HCT116 (cell line): ENCODE data around the gene DDB1. TPM values are rescaled to one million over a fixed set of nuclear protein-coding genes. Genes with fewer than 3 reads are reported as not detected.

ENCODE experiments used
- ATAC-seq: fragments of 200-7000 bp; cut with Tn5 transposase; 2 replicates; pipeline ENCODE4 v1.9.1; 2020; ENCODE audit warnings: mild to moderate bottlenecking, moderate library complexity
- BruUV-seq: library from RNA; stranded (reverse); fragments of 400-500 nt; replicated peaks from 2 replicates; lab custom pipeline; 2021; lab: Mats Ljungman, UMichigan
- CTCF ChIA-PET: fragments of 300-600 bp; sonication (Branson Sonifier 250); formaldehyde crosslinking; loops from one replicate; lab custom pipeline; 2021; ENCODE audit warnings: antibody characterized with exemption; lab: Charles Lee
- POLR2A ChIA-PET: fragments of 300-600, 350-600 bp; sonication (Branson Sonifier 250); formaldehyde crosslinking; loops from one replicate; lab custom pipeline; 2021; ENCODE audit warnings: antibody characterized with exemption; lab: Charles Lee
- RAD21 ChIA-PET, 2 experiments: fragments of 300-600 bp; sonication (Branson Sonifier 250); formaldehyde crosslinking; loops; one replicate each; lab custom pipeline; 2023; ENCODE audit warnings: low total read pairs in 2 of 2; ENCODE audit not compliant: uncharacterized antibody in 2 of 2, unreplicated experiment in 2 of 2, low non-redundant PET in 1 of 2; lab: Charles Lee
- DNase-seq: peaks from one replicate; pipeline ENCODE4 v3.0.0-alpha.2; 2010; ENCODE audit warnings: low read depth, low spot score
- H2AFZ ChIP-seq: fragments of 200-600 bp; shearing (Covaris generic), sonication (generic); 2 replicates; pipeline ENCODE4 v1.6.1; 2017; ENCODE audit warnings: low read depth, mixed run types, mixed read lengths, antibody characterized with exemption, low read length; ENCODE audit not compliant: poor library complexity, severe bottlenecking
- H3K27ac ChIP-seq: 2 replicates; pipeline ENCODE4 v1.5.1; 2012; ENCODE audit warnings: low read depth, low read length
- H3K27me3 ChIP-seq: fragments of 200-600 bp; sonication (generic); 2 replicates; pipeline ENCODE4 v1.6.1; 2016; ENCODE audit warnings: mixed run types, low read length, mixed read lengths; ENCODE audit not compliant: insufficient read depth
- H3K36me3 ChIP-seq, 2 experiments: fragments of 200-500 bp in 1 of 2; fragments of 200-600 bp in 1 of 2; sonication (Bioruptor generic) in 1 of 2; sonication (generic) in 1 of 2; 2 replicates each; pipeline versions ENCODE4 v1.5.1 to v1.6.1; 2014 to 2016; ENCODE audit warnings: low read length in 2 of 2, inconsistent platforms in 1 of 2, mixed read lengths in 1 of 2, mixed run types in 1 of 2; ENCODE audit not compliant: insufficient read depth in 2 of 2, control insufficient read depth in 1 of 2
- H3K4me1 ChIP-seq, 2 experiments: fragments of 200-600 bp in 1 of 2; sonication (generic) in 1 of 2; 2 replicates each; pipeline versions ENCODE4 v1.5.1 to v1.6.1; 2012 to 2017; ENCODE audit warnings: low read length in 2 of 2, inconsistent platforms in 1 of 2, mild to moderate bottlenecking in 1 of 2, mixed read lengths in 1 of 2, mixed run types in 1 of 2, moderate library complexity in 1 of 2; ENCODE audit not compliant: insufficient read depth in 2 of 2, control insufficient read depth in 1 of 2
- H3K4me2 ChIP-seq: fragments of 200-600 bp; sonication (generic); 2 replicates; pipeline ENCODE4 v1.6.1; 2017; ENCODE audit warnings: mixed run types, low read length, mixed read lengths
- H3K4me3 ChIP-seq, 2 experiments: fragments of 200-600 bp in 1 of 2; sonication (generic) in 1 of 2; replicated peaks in 1 of 2; 2 replicates each; pipeline ENCODE4 v1.5.1; 2011 to 2016; ENCODE audit warnings: low read length in 2 of 2, control low read depth in 1 of 2, low read depth in 1 of 2, mild to moderate bottlenecking in 1 of 2, mixed read lengths in 1 of 2, mixed run types in 1 of 2
- H3K79me2 ChIP-seq: fragments of 200-600 bp; sonication (generic); 2 replicates; pipeline ENCODE4 v1.6.1; 2017; ENCODE audit warnings: mild to moderate bottlenecking, mixed run types, low read length, moderate library complexity, mixed read lengths; ENCODE audit not compliant: insufficient read depth
- H3K9ac ChIP-seq: fragments of 200-600 bp; sonication (generic); 2 replicates; pipeline ENCODE4 v1.6.1; 2016; ENCODE audit warnings: low read length, mixed read lengths
- H3K9me2 ChIP-seq: fragments of 200-600 bp; sonication (generic), shearing (Covaris generic); 2 replicates; pipeline ENCODE4 v1.6.1; 2017; ENCODE audit warnings: mixed run types, mild to moderate bottlenecking, moderate library complexity; ENCODE audit not compliant: insufficient read depth
- H3K9me3 ChIP-seq, 2 experiments: fragments of 200-500 bp in 1 of 2; fragments of 200-600 bp in 1 of 2; sonication (Bioruptor generic) in 1 of 2; sonication (generic) in 1 of 2; 2 replicates each; pipeline ENCODE4 v1.6.1; 2014 to 2017; ENCODE audit warnings: low read length in 2 of 2, mixed read lengths in 2 of 2, inconsistent platforms in 1 of 2, low read depth in 1 of 2, mild to moderate bottlenecking in 1 of 2, mixed run types in 1 of 2, moderate library complexity in 1 of 2; ENCODE audit not compliant: control insufficient read depth in 1 of 2, insufficient read depth in 1 of 2
- H4K20me1 ChIP-seq: fragments of 200-600 bp; sonication (generic), shearing (Covaris generic); 2 replicates; pipeline ENCODE4 v1.6.1; 2017; ENCODE audit warnings: mixed run types, mild to moderate bottlenecking, moderate library complexity; ENCODE audit not compliant: insufficient read depth
- CBX3 ChIP-seq: IDR thresholded peaks from 2 replicates; pipeline ENCODE4 v1.6.1; 2012; ENCODE audit warnings: low read depth
- EGR1 ChIP-seq: IDR thresholded peaks from 2 replicates; pipeline ENCODE4 v1.6.1; 2012; ENCODE audit warnings: low read depth
- ELF1 ChIP-seq: IDR thresholded peaks from 2 replicates; pipeline ENCODE4 v1.6.1; 2012; ENCODE audit warnings: low read depth, borderline replicate concordance
- EZH2 ChIP-seq: fragments of 200-600 bp; sonication (generic); IDR thresholded peaks from 2 replicates; pipeline ENCODE4 v1.6.1; 2017; ENCODE audit warnings: antibody characterized with exemption, mixed run types
- EZH2phosphoT487 ChIP-seq: fragments of 200-600 bp; IDR thresholded peaks from 2 replicates; pipeline ENCODE4 v1.6.1; 2018; ENCODE audit warnings: antibody characterized with exemption, borderline replicate concordance
- FOSL1 ChIP-seq: IDR thresholded peaks from 2 replicates; pipeline ENCODE4 v1.6.1; 2012; ENCODE audit warnings: low read depth
- JUND ChIP-seq: IDR thresholded peaks from 2 replicates; pipeline ENCODE4 v1.6.1; 2012
- POLR2A ChIP-seq: IDR thresholded peaks from 2 replicates; pipeline ENCODE4 v1.7.0; 2011; ENCODE audit warnings: borderline replicate concordance; ENCODE audit not compliant: insufficient read depth, insufficient read length; ENCODE audit errors: extremely low read depth
- POLR2AphosphoS5 ChIP-seq: IDR thresholded peaks from 2 replicates; pipeline ENCODE4 v1.6.1; 2011; ENCODE audit warnings: mild to moderate bottlenecking, low read depth, low read length, moderate library complexity
- RAD21 ChIP-seq: IDR thresholded peaks from 2 replicates; pipeline ENCODE4 v1.6.1; 2012; ENCODE audit warnings: low read depth, mild to moderate bottlenecking
- SP1 ChIP-seq: IDR thresholded peaks from 2 replicates; pipeline ENCODE4 v1.6.1; 2012; ENCODE audit warnings: low read depth
- YY1 ChIP-seq: IDR thresholded peaks from 2 replicates; pipeline ENCODE4 v1.6.1; 2011; ENCODE audit warnings: low read length, low read depth, moderate library complexity, mild to moderate bottlenecking; ENCODE audit not compliant: insufficient replicate concordance; ENCODE audit errors: extremely low read depth
- ZFX ChIP-seq: fragments of 450-650 bp; IDR thresholded peaks from 2 replicates; pipeline ENCODE4 v1.6.1; 2017
- ZNF274 ChIP-seq: fragments of 200-500 bp; sonication (Bioruptor generic); IDR thresholded peaks from 2 replicates; pipeline ENCODE4 v1.6.1; 2014; ENCODE audit warnings: mild to moderate bottlenecking, low read depth, low read length, inconsistent platforms
- intact Hi-C: fragments of 100-400 bp; cut with micrococcal nuclease; formaldehyde crosslinking; loops from 2 replicates; pipeline ENCODE4 v1.10.0; 2022
- total RNA-seq: library from RNA; stranded (reverse); gene quantifications from one replicate; pipeline ENCODE4 v1.2.1, GENCODE V29; 2021; ENCODE audit not compliant: unreplicated experiment
- TF ChIP-seq, protein P1 (sequence below), 3 experiments: fragments of 200-600 bp in 1 of 3; sonication (generic) in 1 of 3; IDR thresholded peaks in 2 of 3; conservative IDR thresholded peaks in 1 of 3; 2 replicates each; pipeline ENCODE4 v1.5.1; 2012 to 2017; ENCODE audit warnings: low read depth in 2 of 3, low read length in 2 of 3, antibody characterized with exemption in 1 of 3, borderline replicate concordance in 1 of 3, control low read depth in 1 of 3, mild to moderate bottlenecking in 1 of 3, mixed read lengths in 1 of 3, mixed run types in 1 of 3, moderate library complexity in 1 of 3; ENCODE audit not compliant: insufficient read depth in 1 of 3
- TF ChIP-seq, protein P2 (sequence below): IDR thresholded peaks from 2 replicates; pipeline ENCODE4 v1.6.1; 2012

Gene DDB1
- total RNA-seq, 1 experiment from 2014 or later: 269 TPM

DNA sequence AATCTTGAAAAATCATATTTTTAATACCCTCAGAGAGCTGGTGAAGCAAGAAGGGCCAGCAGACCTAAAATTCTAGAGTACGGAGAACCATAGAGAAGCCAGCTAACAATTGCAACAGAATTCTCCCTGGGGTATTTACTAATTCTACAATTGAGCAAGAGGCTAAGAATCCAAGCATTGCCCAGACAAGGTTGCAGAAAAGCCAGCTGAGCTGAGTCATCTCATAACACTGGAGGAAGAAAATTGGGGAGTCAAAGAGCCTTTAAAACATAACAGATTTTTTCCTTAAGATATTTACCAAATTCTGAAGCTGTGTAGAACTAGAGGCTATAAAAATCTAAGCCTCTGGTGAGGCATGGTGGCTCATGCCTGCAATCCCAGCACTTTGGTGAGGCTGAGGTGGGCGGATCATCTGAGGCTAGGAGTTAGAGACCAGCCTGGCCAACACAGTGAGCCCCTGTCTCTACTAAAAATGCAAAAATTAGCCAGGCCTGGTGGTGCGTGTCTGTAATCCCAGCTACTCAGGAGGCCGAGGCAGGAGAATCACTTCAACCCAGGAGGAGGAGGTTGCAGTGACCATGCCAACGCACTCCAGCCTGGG is 45.9 kb upstream of the DDB1 start:
- intact Hi-C loops: no loop called here

DNA sequence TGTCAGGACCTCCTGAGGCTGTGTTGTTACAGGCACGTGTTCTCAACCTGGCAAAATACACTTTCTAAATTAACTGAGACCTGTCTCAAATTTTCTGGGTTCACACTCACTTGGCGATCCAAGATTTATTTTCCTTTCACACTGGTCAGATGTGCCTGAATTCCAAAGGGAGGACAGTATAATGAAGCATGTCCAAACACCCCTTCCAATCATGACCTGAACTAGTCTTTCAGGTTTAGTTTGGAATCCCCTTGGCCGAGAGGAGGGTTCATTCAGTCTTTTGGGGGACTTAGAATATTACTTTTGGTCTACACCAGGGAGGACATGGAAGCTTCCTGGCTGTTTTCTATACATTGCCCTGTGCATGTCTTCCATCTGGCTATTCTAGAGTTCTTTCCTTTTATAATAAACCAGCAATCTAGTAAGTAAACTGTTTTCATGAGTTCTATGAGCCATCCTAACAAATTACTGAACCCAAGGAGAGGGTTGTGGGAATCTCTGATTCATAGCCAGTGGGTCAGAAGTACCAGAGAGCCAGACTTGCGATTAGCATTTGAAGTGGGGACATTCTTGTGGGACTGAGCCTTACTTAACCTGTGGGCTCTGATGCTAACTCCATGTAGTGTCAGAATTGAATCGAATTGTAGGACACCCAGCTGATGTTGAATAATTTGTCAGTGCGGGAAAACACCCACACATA is 44.7 kb upstream of the DDB1 start:
- Histone ChIP-seq H3K27ac (no peak overlapping the region), H3K9me2 (no peaks in the 10 kb centered on the region), H3K9ac (no peak overlapping the region), H3K4me1 (no peaks in the 10 kb centered on the region), H4K20me1 (no peaks in the 10 kb centered on the region), H3K4me2 (no peak overlapping the region), H3K4me3 (no peak overlapping the region), H3K27me3 (no peaks in the 10 kb centered on the region), H3K79me2 (no peaks in the 10 kb centered on the region), H3K36me3 (no peaks in the 10 kb centered on the region), H2AFZ (no peak overlapping the region), H3K9me3 (no peaks in the 10 kb centered on the region)
- POLR2A ChIA-PET: no interaction called here
- no TSS peak for BruUV-seq
- intact Hi-C loops: no loop called here
- RAD21 ChIA-PET: no interaction called here
- CTCF ChIA-PET: no interaction called here
- no peak for ATAC-seq
- DNase-seq: no peak
- TF ChIP-seq, protein P1, sequence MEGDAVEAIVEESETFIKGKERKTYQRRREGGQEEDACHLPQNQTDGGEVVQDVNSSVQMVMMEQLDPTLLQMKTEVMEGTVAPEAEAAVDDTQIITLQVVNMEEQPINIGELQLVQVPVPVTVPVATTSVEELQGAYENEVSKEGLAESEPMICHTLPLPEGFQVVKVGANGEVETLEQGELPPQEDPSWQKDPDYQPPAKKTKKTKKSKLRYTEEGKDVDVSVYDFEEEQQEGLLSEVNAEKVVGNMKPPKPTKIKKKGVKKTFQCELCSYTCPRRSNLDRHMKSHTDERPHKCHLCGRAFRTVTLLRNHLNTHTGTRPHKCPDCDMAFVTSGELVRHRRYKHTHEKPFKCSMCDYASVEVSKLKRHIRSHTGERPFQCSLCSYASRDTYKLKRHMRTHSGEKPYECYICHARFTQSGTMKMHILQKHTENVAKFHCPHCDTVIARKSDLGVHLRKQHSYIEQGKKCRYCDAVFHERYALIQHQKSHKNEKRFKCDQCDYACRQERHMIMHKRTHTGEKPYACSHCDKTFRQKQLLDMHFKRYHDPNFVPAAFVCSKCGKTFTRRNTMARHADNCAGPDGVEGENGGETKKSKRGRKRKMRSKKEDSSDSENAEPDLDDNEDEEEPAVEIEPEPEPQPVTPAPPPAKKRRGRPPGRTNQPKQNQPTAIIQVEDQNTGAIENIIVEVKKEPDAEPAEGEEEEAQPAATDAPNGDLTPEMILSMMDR (IDR thresholded peaks at IDR 0.05 in 2 of 3, conservative IDR thresholded peaks at IDR 0.05 in 1 of 3; ENCODE audit: borderline replicate concordance in 1 of 3, insufficient read depth in 1 of 3, low read depth in 2 of 3, low read length in 2 of 3): no peak
- no peak for TF ChIP-seq JUND
- TF ChIP-seq, protein P2, sequence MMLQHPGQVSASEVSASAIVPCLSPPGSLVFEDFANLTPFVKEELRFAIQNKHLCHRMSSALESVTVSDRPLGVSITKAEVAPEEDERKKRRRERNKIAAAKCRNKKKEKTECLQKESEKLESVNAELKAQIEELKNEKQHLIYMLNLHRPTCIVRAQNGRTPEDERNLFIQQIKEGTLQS: no peak
- TF ChIP-seq EZH2: no peak
- TF ChIP-seq CBX3: no peak
- no peak for TF ChIP-seq POLR2AphosphoS5
- no peak for TF ChIP-seq POLR2A
- TF ChIP-seq ZFX: no peak
- TF ChIP-seq FOSL1: no peak
- TF ChIP-seq ELF1: no peak
- no peak for TF ChIP-seq SP1
- TF ChIP-seq RAD21: no peak
- no peak for TF ChIP-seq EZH2phosphoT487
- TF ChIP-seq ZNF274: no peak
- no peak for TF ChIP-seq EGR1

More for the DNA sequence above, 45.9 kb upstream of the DDB1 start:
- H4K20me1 ChIP-seq: no peaks in the 10 kb centered on the region
- ChIA-PET CTCF (interaction anchor here (1.1 kb wide), 1 partner anchor 43 kb away, joined by 4 read pairs; no protein-coding TSS in a partner anchor), POLR2A (interaction anchor here (1.1 kb wide), 1 partner anchor 16 kb away, joined by 3 read pairs; the partner anchor contains the start of gene TMEM138), RAD21 (no interaction called here)
- H3K4me1 ChIP-seq: no peaks in the 10 kb centered on the region
- no peak overlapping the region for H3K4me2 ChIP-seq
- H3K27me3 ChIP-seq: no peaks in the 10 kb centered on the region
- H3K4me3 ChIP-seq: no peak overlapping the region
- H3K36me3 ChIP-seq: no peaks in the 10 kb centered on the region
- TF ChIP-seq POLR2A: no peak
- no peak for TF ChIP-seq YY1
- no peak for ATAC-seq
- H3K9me2 ChIP-seq: no peaks in the 10 kb centered on the region
- no peak overlapping the region for H2AFZ ChIP-seq
- no peak for DNase-seq
- no peak overlapping the region for H3K27ac ChIP-seq
- H3K9me3 ChIP-seq: no peaks in the 10 kb centered on the region
- H3K79me2 ChIP-seq: no peaks in the 10 kb centered on the region
- no peak overlapping the region for H3K9ac ChIP-seq
- BruUV-seq: no TSS peak
